Neuron (in vitro differentiated cells): ENCODE measurements around the gene PRKCE.

Experiments
- H2AFZ ChIP-seq: one replicate; pipeline ENCODE4 v1.6.1; 2013; ENCODE audit warnings: low read depth, mild to moderate bottlenecking, inconsistent platforms, low read length, moderate library complexity
- H3K27me3 ChIP-seq: one replicate; pipeline ENCODE4 v1.6.1; 2013; ENCODE audit warnings: low read length; ENCODE audit not compliant: insufficient read depth
- H3K36me3 ChIP-seq: one replicate; pipeline ENCODE4 v1.6.1; 2013; ENCODE audit warnings: low read length; ENCODE audit not compliant: insufficient read depth
- H3K4me1 ChIP-seq: one replicate; pipeline ENCODE4 v1.6.1; 2013; ENCODE audit warnings: low read length; ENCODE audit not compliant: insufficient read depth
- H3K4me3 ChIP-seq: 2 replicates; pipeline ENCODE4 v1.5.1; 2013; ENCODE audit warnings: mild to moderate bottlenecking, low read length, moderate library complexity
- H3K9me3 ChIP-seq: one replicate; pipeline ENCODE4 v1.6.1; 2013; ENCODE audit warnings: low read length

The PRKCE gene

DNA sequence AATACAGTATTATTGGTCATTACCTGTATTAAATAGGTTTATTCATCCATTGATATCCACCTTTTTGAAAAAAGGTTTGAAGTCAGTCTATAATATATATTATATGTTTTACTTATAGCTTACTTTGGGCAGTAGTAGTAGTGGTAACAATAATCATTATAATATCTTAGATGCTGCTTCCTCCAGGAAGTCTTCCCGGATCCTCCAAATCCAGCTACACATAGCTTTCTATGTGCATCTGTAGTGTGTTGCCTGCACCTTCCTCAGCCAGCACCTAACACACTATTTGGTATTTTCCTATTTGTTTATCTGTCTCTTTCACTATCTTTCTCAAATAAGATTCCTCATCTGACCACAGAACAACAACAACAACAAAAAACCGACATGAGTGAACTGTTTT, 81.0 kb downstream of the PRKCE start:
- Histone ChIP-seq H3K36me3 (no peaks in the 10 kb centered on the region), H2AFZ (no peak overlapping the region), H3K4me3 (no peak overlapping the region), H3K27me3 (no peaks in the 10 kb centered on the region), H3K9me3 (no peaks in the 10 kb centered on the region), H3K4me1 (no peaks in the 10 kb centered on the region)

DNA sequence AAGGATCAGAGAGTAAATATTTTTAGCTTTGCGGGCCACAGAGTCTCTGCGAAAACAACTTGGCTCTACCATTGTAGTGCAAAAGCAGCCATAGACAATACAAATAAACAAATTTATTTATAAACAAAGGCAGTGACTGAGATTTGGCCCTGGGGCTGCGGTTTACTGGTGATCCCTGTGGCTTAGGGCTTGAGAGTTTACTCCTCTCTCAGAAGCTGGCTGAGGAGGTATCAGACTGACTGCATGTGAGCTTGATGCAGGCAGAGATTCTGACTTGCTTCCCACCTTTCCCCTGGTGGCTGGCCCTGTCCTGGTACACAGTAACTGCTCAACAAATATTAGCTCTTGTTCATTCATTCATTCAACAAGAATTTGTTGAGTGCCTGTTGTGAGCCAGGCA, 81.5 kb downstream of the PRKCE start:
- H3K4me1 ChIP-seq, result no peaks in the 10 kb centered on the region
- no peaks in the 10 kb centered on the region for H3K9me3 ChIP-seq
- H2AFZ ChIP-seq, result no peak overlapping the region
- no peak overlapping the region for H3K4me3 ChIP-seq
- H3K36me3 ChIP-seq, result no peaks in the 10 kb centered on the region
- H3K27me3 ChIP-seq, result no peaks in the 10 kb centered on the region

DNA sequence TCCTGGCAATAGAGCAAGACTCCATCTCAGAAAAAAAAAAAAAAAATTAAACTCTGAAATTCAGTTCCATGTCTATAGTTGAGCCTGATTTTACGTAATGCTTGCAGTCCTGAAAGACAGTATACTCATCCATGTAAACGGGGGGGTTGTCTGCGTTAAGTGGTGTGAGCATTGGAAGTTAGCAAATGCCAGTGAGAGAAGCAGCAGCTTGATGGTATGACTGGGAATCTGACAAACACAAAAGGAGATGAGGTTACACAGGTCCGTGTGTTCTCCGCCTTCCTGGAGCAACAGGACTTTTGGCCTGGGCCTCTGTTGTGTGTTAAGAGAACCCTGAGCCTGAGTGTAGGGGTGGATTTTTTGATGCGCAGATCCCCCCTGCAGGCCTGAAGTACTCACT, 82.9 kb downstream of the PRKCE start:
- Histone ChIP-seq H3K4me1 (no peaks in the 10 kb centered on the region), H3K9me3 (no peaks in the 10 kb centered on the region), H3K4me3 (no peak overlapping the region), H2AFZ (no peak overlapping the region), H3K36me3 (no peaks in the 10 kb centered on the region), H3K27me3 (no peaks in the 10 kb centered on the region)

DNA sequence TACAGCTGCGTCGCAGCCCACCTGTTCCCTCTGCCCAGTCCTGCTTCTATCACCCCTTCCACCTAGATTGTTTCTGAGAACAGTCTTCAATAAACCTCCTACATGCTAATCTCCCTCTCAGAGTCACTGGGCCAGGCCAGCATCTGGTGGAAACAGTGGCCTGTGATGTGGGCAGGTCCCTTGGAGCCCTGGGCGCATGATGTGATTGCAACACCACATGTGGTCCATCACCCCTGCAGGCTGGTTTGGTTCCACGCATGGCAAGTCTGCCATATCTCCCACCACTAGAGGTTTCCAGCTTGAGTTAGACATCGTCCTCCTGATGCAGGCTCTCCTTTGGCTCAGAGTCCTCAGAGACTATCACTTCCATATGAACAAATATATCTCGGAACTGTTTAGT, 83.5 kb downstream of the PRKCE start:
- H3K4me3 ChIP-seq, result no peak overlapping the region
- H2AFZ ChIP-seq, result no peak overlapping the region
- H3K27me3 ChIP-seq, result no peaks in the 10 kb centered on the region
- H3K4me1 ChIP-seq, result peaks cover 4% of the 10 kb centered on the region
- no peaks in the 10 kb centered on the region for H3K9me3 ChIP-seq
- no peaks in the 10 kb centered on the region for H3K36me3 ChIP-seq

DNA sequence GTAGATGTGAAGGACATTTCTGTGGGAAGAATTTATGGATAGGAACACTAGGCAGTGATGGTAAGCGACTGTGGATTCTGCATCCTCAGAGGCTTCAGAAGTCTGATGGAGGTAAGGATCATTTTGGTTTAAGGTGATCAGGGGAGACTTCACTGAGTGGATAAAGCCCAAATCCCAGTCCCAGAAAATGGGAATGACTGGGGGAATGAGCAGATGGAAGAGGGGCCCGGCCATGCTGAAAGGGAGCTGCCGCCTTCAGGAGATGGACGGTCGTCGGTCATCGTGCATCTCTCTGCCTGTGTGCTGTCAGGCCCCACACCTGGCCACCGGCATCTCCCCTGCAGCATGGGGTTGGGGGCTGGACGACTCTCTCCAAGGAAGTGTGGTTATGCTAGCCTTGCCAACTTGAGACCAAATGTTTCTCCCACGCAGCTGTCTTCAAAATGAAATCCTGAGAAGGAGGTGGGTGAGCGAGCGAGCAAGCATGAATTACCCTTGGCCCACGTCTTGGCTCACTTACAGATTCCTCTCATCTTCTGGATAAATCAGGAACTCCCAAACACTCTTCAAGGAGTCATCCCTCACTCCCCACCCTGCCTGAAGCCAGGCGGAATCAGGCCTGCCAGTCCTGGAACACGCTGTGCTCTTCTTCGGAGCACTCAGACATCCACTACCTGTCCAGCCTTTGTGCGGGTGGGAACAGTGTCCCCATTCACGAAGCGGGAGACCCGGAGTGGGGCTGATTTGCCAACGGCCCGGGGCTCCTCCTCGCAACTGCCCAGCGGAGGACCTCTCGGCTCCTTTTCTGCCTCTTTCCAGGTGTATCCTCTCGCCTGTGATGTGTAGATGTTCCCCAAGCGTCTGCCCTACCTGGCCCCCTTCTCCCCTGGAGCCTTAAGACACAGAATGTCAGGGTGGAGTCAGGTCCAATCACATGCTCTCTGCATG, 85.6 kb downstream of the PRKCE start:
- Histone ChIP-seq H3K4me1 (peaks cover 15% of the 10 kb centered on the region), H3K27me3 (no peaks in the 10 kb centered on the region), H3K4me3 (no peak overlapping the region), H3K9me3 (no peaks in the 10 kb centered on the region), H2AFZ (no peak overlapping the region), H3K36me3 (no peaks in the 10 kb centered on the region)

DNA sequence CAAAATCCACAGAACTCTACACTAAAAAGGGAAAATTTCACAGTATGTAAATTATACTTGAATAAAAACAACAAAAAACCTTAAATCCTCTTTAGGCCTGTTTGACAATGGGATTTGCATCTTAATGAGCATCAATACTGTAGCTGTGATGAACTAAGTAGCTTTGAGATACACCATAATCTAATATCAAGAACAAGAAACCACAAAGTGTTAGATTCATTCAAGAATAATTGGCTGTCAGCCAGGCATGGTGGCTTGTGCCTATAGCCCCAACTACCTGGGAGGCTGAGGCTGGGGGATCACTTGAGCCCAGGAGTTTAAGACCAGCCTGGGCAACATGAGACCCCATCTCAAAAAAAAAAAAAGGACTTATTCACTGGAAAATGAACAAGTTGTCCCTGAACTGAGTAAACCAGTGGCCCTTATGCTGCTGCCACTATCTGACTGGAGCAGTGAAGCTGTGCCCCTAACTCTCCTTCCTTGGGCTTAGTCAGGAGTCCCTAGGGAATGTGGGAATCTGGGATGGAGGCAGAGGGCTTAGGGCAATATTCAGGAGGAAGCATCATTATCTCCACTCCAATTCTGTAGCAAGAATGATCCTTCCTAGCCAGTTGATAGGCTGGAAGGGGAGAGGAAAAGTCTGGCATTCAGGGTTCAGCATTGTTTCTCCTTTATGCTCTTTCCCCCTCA, 88.5 kb downstream of the PRKCE start:
- Histone ChIP-seq H3K36me3 (no peaks in the 10 kb centered on the region), H3K9me3 (no peaks in the 10 kb centered on the region), H3K4me1 (peaks cover 15% of the 10 kb centered on the region), H3K4me3 (no peak overlapping the region), H2AFZ (no peak overlapping the region), H3K27me3 (no peaks in the 10 kb centered on the region)

DNA sequence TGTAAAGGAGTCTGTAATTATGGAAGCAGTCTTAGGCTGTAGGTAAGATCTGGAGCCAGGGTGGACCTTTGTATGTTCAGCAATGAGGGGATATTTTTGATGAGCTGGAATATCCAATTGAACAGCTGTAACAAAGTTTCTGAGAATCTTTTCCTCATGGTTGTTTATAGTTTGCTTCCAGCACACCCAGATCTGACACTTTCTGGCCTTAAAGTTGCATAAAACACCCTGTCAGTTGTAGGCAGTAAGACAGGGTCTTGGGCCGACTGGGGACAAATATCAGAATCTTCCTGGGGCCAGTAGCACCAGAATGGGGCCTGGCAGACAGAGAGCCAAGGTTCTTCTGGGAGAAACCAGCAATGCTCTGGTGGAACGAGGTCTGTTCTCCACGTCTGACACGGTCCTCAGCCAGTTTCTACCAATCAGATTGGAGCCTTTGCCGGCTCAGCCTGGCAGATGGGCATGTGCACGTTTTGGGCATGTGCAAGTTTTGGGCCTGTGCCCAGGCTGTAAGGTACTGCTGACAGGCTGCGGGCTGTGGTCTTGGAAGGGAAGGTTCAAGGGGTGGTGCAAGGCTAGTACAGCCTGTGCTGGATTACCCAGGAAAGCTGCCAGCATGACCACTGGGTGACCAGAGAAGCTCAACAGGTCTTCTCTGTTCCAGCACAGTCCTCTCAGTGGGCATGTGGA, 89.8 kb downstream of the PRKCE start:
- Histone ChIP-seq H3K36me3 (no peaks in the 10 kb centered on the region), H3K4me3 (no peak overlapping the region), H3K9me3 (no peaks in the 10 kb centered on the region)

DNA sequence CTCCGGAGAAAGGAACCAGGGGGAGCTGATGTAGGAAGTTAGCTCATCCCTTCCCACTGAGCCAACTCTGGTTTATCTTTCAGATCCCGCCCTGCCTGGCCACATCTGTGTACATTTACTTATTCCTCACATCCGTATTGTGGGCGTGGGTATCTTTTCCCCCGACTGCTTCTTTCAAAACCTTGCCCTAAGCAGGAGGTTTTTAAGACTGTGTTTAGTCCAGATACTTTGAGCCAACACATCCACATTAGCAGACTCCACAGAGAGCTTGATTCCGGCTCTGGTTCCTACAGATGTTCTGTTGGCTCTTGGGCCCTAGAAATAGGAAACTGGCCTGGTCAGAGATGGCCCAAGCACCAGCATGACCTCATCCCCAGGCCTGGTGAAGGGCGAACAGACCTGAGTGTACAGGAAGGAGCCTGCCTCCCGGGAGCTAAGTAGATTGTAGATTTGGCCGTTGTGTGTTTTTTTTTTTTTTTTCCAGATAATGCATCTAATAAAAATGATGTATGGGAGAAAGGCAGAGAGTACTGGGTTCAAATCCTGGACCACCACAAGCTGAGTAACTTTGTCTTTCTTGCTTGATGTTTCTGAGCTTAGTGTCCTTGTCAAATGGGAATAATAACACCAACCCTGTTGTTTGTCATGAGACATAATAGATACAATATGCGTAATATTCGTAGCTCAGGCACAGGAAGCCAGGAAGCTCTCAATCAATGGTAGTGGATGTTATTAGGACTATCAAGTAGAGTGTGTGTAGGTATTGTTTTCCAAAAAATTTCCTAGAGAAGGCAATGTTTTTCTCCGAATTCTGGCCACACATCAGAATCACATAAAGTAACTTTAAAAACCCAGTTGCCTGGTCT, 92.3 kb downstream of the PRKCE start:
- Histone ChIP-seq H3K4me1 (peaks cover 15% of the 10 kb centered on the region), H3K36me3 (no peaks in the 10 kb centered on the region), H3K27me3 (no peaks in the 10 kb centered on the region), H3K4me3 (no peak overlapping the region), H2AFZ (no peak overlapping the region), H3K9me3 (peaks cover 7% of the 10 kb centered on the region)

More for the DNA sequence above, 89.8 kb downstream of the PRKCE start:
- Histone ChIP-seq H3K27me3 (no peaks in the 10 kb centered on the region), H3K4me1 (peaks cover 15% of the 10 kb centered on the region), H2AFZ (no peak overlapping the region)

DNA sequence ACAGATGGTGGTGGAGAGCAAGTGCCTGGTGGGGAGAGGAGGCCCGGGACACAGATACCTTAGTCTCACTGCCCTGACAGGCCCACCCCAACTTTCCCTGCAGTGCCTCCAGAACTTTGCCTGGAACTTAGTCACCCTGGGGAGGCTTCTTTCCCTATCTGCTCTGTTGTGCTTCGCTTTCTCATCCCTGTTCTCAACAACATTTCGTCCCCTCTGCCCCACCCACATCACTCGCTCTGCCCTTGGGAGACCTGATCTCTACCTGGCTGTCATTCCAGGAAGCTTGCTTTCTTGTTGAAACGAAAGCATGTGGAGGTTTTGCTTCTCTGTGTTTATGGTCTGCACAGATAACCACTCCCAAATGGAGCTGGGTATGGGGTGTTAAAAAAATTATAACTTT, 93.8 kb downstream of the PRKCE start:
- no peaks in the 10 kb centered on the region for H3K27me3 ChIP-seq
- H3K36me3 ChIP-seq, result no peaks in the 10 kb centered on the region
- H3K4me3 ChIP-seq, result no peak overlapping the region
- H2AFZ ChIP-seq, result no peak overlapping the region
- peaks cover 8% of the 10 kb centered on the region for H3K4me1 ChIP-seq
- H3K9me3 ChIP-seq, result peaks cover 7% of the 10 kb centered on the region

DNA sequence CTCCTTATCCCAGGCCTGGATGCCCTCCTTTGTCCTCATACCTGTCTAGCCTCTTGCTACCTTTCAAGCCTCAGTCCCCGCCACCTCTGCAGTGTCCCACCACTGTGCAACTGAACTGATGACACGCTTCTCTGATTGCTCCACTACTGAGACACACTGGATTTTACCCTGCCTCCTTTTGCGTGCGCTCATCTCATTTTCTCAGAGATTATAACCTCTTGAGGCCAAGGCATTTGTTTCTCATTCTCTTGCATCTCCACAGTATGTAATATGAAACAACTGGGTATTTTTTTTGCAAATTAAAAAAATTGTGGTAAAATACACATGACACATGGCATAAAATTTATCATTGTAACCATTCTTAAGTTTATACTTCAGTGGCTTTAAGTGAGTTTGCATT, 95.4 kb downstream of the PRKCE start:
- H2AFZ ChIP-seq, result no peak overlapping the region
- no peak overlapping the region for H3K4me3 ChIP-seq
- H3K36me3 ChIP-seq, result no peaks in the 10 kb centered on the region
- no peaks in the 10 kb centered on the region for H3K27me3 ChIP-seq
- H3K4me1 ChIP-seq, result no peaks in the 10 kb centered on the region
- H3K9me3 ChIP-seq, result peaks cover 7% of the 10 kb centered on the region

DNA sequence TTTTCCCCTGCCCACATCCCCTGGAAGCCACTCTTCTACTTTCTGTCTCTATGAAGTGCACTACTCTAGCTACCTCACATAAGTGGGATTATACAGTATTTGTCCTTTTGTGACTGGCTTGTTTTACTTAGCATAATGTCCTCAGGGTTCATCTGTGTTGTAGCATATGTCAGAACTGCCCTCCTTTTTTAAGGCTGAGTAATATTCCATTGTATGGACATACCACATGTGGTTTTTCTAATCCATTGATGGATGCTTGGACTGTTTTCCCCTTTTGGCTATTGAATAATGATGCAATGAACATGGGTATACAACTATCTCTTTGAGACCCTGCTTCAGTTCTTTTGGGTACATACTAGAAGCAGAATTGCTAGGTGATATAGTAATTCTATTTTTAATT, 95.9 kb downstream of the PRKCE start:
- Histone ChIP-seq H3K4me1 (no peaks in the 10 kb centered on the region), H3K36me3 (no peaks in the 10 kb centered on the region), H3K27me3 (no peaks in the 10 kb centered on the region), H3K4me3 (no peak overlapping the region), H3K9me3 (peaks cover 7% of the 10 kb centered on the region), H2AFZ (no peak overlapping the region)

DNA sequence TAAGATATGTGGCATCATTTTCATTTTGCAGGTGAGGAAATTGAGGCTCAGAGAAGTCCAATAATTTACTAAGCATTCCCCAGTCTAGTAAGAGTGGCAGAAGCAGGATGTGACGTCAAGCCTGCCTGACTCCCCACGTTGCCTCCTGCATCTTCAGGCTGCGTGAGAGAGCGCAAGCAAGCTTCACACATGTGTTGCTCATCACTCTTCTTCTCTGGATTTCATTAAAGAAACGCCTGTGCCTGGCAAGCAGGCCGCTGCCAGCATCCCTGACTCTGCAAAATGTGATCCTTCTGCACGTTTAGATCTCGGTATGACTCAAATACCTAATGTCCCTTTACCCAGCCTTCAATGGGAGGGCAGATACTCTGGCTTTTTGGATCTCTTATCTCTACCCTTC, 96.8 kb downstream of the PRKCE start:
- no peaks in the 10 kb centered on the region for H3K4me1 ChIP-seq
- peaks cover 7% of the 10 kb centered on the region for H3K9me3 ChIP-seq
- no peak overlapping the region for H2AFZ ChIP-seq
- no peaks in the 10 kb centered on the region for H3K27me3 ChIP-seq
- H3K36me3 ChIP-seq, result no peaks in the 10 kb centered on the region
- no peak overlapping the region for H3K4me3 ChIP-seq
